Body of pancreas (tissue), 4 donors: ENCODE measurements around the gene ARID3A. TPM values are rescaled to one million over a fixed set of nuclear protein-coding genes. Genes with fewer than 3 reads are reported as not detected.

Source experiments
- ATAC-seq: fragments of 150-250 bp; one replicate; pipeline ENCODE4 v1.9.1; 2016
- DNase-seq, 4 donors: peaks; one replicate each; pipeline ENCODE4 v3.0.0-alpha.2; 2019
- H3K27ac ChIP-seq, 4 donors: fragments of 200-600 bp; sonication (generic); 1 replicate in 3 of 4; 2 replicates in 1 of 4; pipeline versions ENCODE4 v1.5.1 to v1.6.1; 2016 to 2019; ENCODE audit warnings: mild to moderate bottlenecking in 1 of 4, mixed read lengths in 1 of 4, moderate library complexity in 1 of 4
- H3K27me3 ChIP-seq, 2 donors: fragments of 200-600 bp; sonication (generic); one replicate each; pipeline ENCODE4 v1.6.0; 2016; ENCODE audit warnings: mild to moderate bottlenecking in 1 of 2
- H3K36me3 ChIP-seq, 2 donors: fragments of 200-600 bp; sonication (generic); replicated peaks in 1 of 2; 2 replicates each; pipeline ENCODE4 v1.5.1; 2016; ENCODE audit warnings: low read depth in 2 of 2; ENCODE audit not compliant: insufficient read depth in 1 of 2
- H3K4me1 ChIP-seq: fragments of 200-600 bp; sonication (generic); one replicate; pipeline ENCODE4 v1.6.0; 2016
- H3K4me3 ChIP-seq, 2 donors: fragments of 200-600 bp; sonication (generic); 1 replicate in 1 of 2; 2 replicates in 1 of 2; pipeline ENCODE4 v1.5.1; 2016 to 2019
- H3K9me3 ChIP-seq, 3 donors: fragments of 200-600 bp; sonication (generic); 1 replicate in 2 of 3; 2 replicates in 1 of 3; pipeline ENCODE4 v1.5.1; 2016
- CTCF ChIP-seq, 7 experiments: fragments of 450-650 bp in 4 of 7; fragments of 200-600 bp in 3 of 7; sonication (generic) in 3 of 7; IDR thresholded peaks; one replicate each; pipeline ENCODE4 v1.5.1; 2016 to 2019; ENCODE audit warnings: antibody characterized with exemption in 7 of 7
- POLR2A ChIP-seq, 3 donors: fragments of 450-650 bp; IDR thresholded peaks; one replicate each; pipeline ENCODE4 v1.6.1; 2016; ENCODE audit warnings: antibody characterized with exemption in 3 of 3, mild to moderate bottlenecking in 2 of 3
- WGBS, 2 donors: methylation state at CpG; one replicate each; pipeline ENCODE4 v1.1.5; 2017; 5-methylcytosine and 5-hydroxymethylcytosine counted together
- intact Hi-C: fragments of 100-400 bp; cut with DNase I; formaldehyde crosslinking; loops from one replicate; pipeline ENCODE4 v1.15.1; 2023
- total RNA-seq, 2 donors: library from RNA; depleted of rRNA; stranded (reverse); fragments of >200 nt; gene quantifications; one replicate each; pipeline ENCODE4 v1.1.0, GENCODE V29; 2016

Gene ARID3A
- total RNA-seq, 2 donors from 2014 or later, result 3.1 to 5.9 TPM

- 90 to 94% methylated on average over 7 to 18 of the region's 18 CpGs for WGBS, 2 donors
- Histone ChIP-seq H3K4me1 (peaks cover 22% of the 10 kb centered on the region), H3K27ac (no peak overlapping the region), H3K36me3 (no peaks in the 10 kb centered on the region), H3K4me3 (no peak overlapping the region), H3K9me3 (no peaks in the 10 kb centered on the region), H3K27me3 (peaks cover 0 to 24% of the 10 kb centered on the region in 2 donors)
- TF ChIP-seq POLR2A (IDR thresholded peaks at IDR 0.05) (no peak), CTCF (IDR thresholded peaks at IDR 0.05) (no peak)
- intact Hi-C loops, result no loop called here
- DNase-seq (no peak), ATAC-seq (no peak)
These were observed 68.7 kb downstream of the ARID3A start for GRCh38 chr19:994516-994915.

GRCh38 chr19:995051-995827, 69.4 kb downstream of the ARID3A start:
- peaks cover 18% of the 10 kb centered on the region for H3K4me1 ChIP-seq
- no peaks in the 10 kb centered on the region for H3K36me3 ChIP-seq
- peaks cover 0 to 24% of the 10 kb centered on the region in 2 donors for H3K27me3 ChIP-seq
- intact Hi-C loops, result no loop called here
- TF ChIP-seq CTCF (IDR thresholded peaks at IDR 0.05) (no peak), POLR2A (IDR thresholded peaks at IDR 0.05) (no peak)
- 62 to 70% methylated on average over 7 to 23 of the region's 26 CpGs for WGBS, 2 donors
- no peaks in the 10 kb centered on the region for H3K9me3 ChIP-seq
- ATAC-seq (no peak), DNase-seq (peak in 2 of 4 donors; percentile 57 to 61)
- H3K4me3 ChIP-seq, result no peak overlapping the region
- H3K27ac ChIP-seq, result peak overlapping the region in 1 of 4 donors; percentile 34

DNA sequence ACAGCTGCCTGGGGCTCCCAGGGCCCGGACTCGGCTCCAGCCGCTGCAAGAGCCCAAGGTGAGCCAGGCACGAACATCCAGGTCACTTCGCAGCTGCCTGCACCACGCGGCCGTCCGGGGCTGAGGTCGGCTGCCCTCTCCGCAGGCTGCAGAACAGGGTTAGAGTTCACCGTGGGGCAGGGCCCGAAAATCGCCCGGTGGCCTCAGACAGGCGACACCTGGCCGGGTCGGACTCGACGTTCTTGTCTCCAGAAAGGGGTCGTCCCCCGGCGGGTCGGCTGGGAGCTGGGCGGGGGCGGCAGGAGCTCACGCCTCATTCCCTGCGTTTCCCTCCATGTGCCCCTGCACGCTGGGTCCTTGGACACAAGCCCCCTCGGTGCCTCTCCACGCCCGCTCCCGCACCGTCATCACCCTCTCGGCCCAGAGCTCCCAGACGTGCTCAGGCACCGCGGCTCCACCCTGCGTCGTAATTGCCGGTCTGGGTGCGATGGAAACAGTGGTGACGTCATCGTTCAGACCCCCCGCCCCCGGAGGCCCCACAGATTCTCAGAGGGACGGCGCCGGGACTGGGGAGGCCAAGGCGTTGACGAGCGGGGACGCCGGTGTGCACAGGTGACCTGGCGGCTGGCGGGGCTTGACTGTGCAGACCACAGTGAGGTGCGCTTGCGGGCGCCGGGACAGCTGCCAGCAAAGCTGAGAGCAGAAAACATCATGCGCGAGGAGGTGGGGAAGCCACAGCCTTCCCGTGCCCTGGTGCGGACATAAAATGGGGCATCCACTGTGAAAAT, 70.4 kb downstream of the ARID3A start:
- peak overlapping the region in 1 of 4 donors; percentile 34 for H3K27ac ChIP-seq
- TF ChIP-seq CTCF (IDR thresholded peaks at IDR 0.05) (no peak), POLR2A (IDR thresholded peaks at IDR 0.05) (no peak)
- H3K4me1 ChIP-seq, result peaks cover 25% of the 10 kb centered on the region
- ATAC-seq, result peak; percentile 33
- H3K27me3 ChIP-seq, result peaks cover 0 to 27% of the 10 kb centered on the region in 2 donors
- intact Hi-C loops, result no loop called here
- peak; percentile 42 to 61 (median 54) for DNase-seq
- no peaks in the 10 kb centered on the region for H3K9me3 ChIP-seq
- H3K4me3 ChIP-seq, result no peak overlapping the region
- no peaks in the 10 kb centered on the region for H3K36me3 ChIP-seq
- 0 to 11% methylated on average over 17 to 60 of the region's 64 CpGs for WGBS, 2 donors

- no peaks in the 10 kb centered on the region for H3K9me3 ChIP-seq
- ATAC-seq (no peak), DNase-seq (no peak)
- TF ChIP-seq POLR2A (IDR thresholded peaks at IDR 0.05) (no peak), CTCF (IDR thresholded peaks at IDR 0.05) (no peak)
- WGBS, 2 donors, result 11 to 25% methylated on average over 6 of the region's 6 CpGs
- H3K27me3 ChIP-seq, result peaks cover 0 to 35% of the 10 kb centered on the region in 2 donors
- H3K36me3 ChIP-seq, result no peaks in the 10 kb centered on the region
- H3K27ac ChIP-seq, result no peak overlapping the region
- H3K4me1 ChIP-seq, result peaks cover 32% of the 10 kb centered on the region
- no peak overlapping the region for H3K4me3 ChIP-seq
- intact Hi-C loops, result no loop called here
These were observed 72.2 kb downstream of the ARID3A start for GRCh38 chr19:998064-998463.
